GM12878 (cell line): Measurements from ENCODE around the gene GSPT2. TPM values are rescaled to one million over a fixed set of nuclear protein-coding genes. Genes with fewer than 3 reads are reported as not detected.

ENCODE experiments used
- ATAC-seq: fragments of 200-7000 bp; cut with Tn5 transposase; 3 replicates; pipeline ENCODE4 v1.9.1; 2020; ENCODE audit warnings: mild to moderate bottlenecking, moderate library complexity
- BruUV-seq: library from RNA; stranded (reverse); fragments of 400-500 nt; replicated peaks from 2 replicates; lab custom pipeline; 2021; lab: Mats Ljungman, UMichigan
- CTCF ChIA-PET: fragments of 300-600 bp; sonication (Branson Sonifier 250); formaldehyde crosslinking; extraction: SDS; loops from one replicate; lab custom pipeline; 2021; ENCODE audit warnings: inconsistent platforms; lab: Yijun Ruan, JAX
- POLR2A ChIA-PET: fragments of 350-600 bp; formaldehyde crosslinking; extraction: SDS; loops from one replicate; lab custom pipeline; 2021; ENCODE audit warnings: inconsistent platforms; lab: Charles Lee
- RAD21 ChIA-PET: fragments of 300-600 bp; sonication (Branson Sonifier 250); formaldehyde crosslinking; loops from one replicate; lab custom pipeline; 2023; ENCODE audit warnings: antibody characterized with exemption; ENCODE audit not compliant: unreplicated experiment; lab: Charles Lee
- SMC1A ChIA-PET: fragments of 300-600 bp; sonication (Branson Sonifier 250); formaldehyde crosslinking; loops from one replicate; lab custom pipeline; 2023; ENCODE audit not compliant: unreplicated experiment, uncharacterized antibody; lab: Charles Lee
- DNase-seq: peaks from one replicate; pipeline ENCODE4 v3.0.0-alpha.2; 2011; ENCODE audit warnings: low read depth, low spot score
- FAIRE-seq: peaks from 3 replicates; lab custom pipeline; 2011; peaks lifted over from hg19 to GRCh38; lab: Jason Lieb, UNC
- H2AFZ ChIP-seq: 2 replicates; pipeline ENCODE4 v1.6.0; 2011; ENCODE audit warnings: low read depth, low read length, control low read depth; ENCODE audit not compliant: control insufficient read depth
- H3K27ac ChIP-seq: 2 replicates; pipeline ENCODE4 v1.5.1; 2011; ENCODE audit warnings: control low read depth; ENCODE audit not compliant: control insufficient read depth, insufficient read depth
- H3K27me3 ChIP-seq, 2 experiments: replicated peaks in 1 of 2; 2 replicates each; pipeline versions ENCODE4 v1.6.0 to v1.6.1; 2011; ENCODE audit warnings: low read length in 1 of 2; ENCODE audit not compliant: control insufficient read depth in 2 of 2, insufficient read depth in 2 of 2
- H3K36me3 ChIP-seq, 2 experiments: 2 replicates each; pipeline ENCODE4 v1.5.1; 2011; ENCODE audit warnings: low read length in 1 of 2; ENCODE audit not compliant: control insufficient read depth in 2 of 2, insufficient read depth in 2 of 2
- H3K4me1 ChIP-seq: 2 replicates; pipeline ENCODE4 v1.6.1; 2011; ENCODE audit warnings: mild to moderate bottlenecking, low read length, moderate library complexity, mixed read lengths; ENCODE audit not compliant: control insufficient read depth, insufficient read depth
- H3K4me2 ChIP-seq: 2 replicates; pipeline ENCODE4 v1.6.0; 2011; ENCODE audit warnings: control low read depth; ENCODE audit not compliant: control insufficient read depth, insufficient read depth
- H3K4me3 ChIP-seq: fragments of 200-600 bp; sonication (generic); 2 replicates; pipeline ENCODE4 v1.5.1; 2016
- H3K79me2 ChIP-seq: 2 replicates; pipeline ENCODE4 v1.6.0; 2011; ENCODE audit warnings: low read length; ENCODE audit not compliant: control insufficient read depth, insufficient read depth
- H3K9ac ChIP-seq: 2 replicates; pipeline ENCODE4 v1.8.0; 2011; ENCODE audit warnings: low read length, control low read depth, mixed read lengths; ENCODE audit not compliant: control insufficient read depth, insufficient read depth
- H3K9me3 ChIP-seq: replicated peaks from 3 replicates; pipeline ENCODE4 v1.5.1; 2011; ENCODE audit warnings: mild to moderate bottlenecking, low read length; ENCODE audit not compliant: control insufficient read depth, insufficient read depth
- H4K20me1 ChIP-seq: 2 replicates; pipeline ENCODE4 v1.6.0; 2011; ENCODE audit not compliant: control insufficient read depth, insufficient read depth
- BACH1 ChIP-seq: fragments of 450-650 bp; IDR thresholded peaks from 2 replicates; pipeline ENCODE4 v1.6.1; 2017; ENCODE audit warnings: mild to moderate bottlenecking, borderline replicate concordance
- BCL3 ChIP-seq: IDR thresholded peaks from 2 replicates; pipeline ENCODE4 v1.6.1; 2011; ENCODE audit warnings: borderline replicate concordance, low read depth, mild to moderate bottlenecking, moderate library complexity, low read length; ENCODE audit not compliant: insufficient read depth, poor library complexity, severe bottlenecking
- BCLAF1 ChIP-seq: fragments of 450-650 bp; IDR thresholded peaks from 2 replicates; pipeline ENCODE4 v1.6.1; 2017; ENCODE audit warnings: antibody characterized with exemption, mild to moderate bottlenecking, moderate library complexity
- EZH2 ChIP-seq: IDR thresholded peaks from 2 replicates; pipeline ENCODE4 v1.6.1; 2012; ENCODE audit warnings: low read depth, mild to moderate bottlenecking, control low read depth, inconsistent platforms, low read length, borderline replicate concordance; ENCODE audit not compliant: control insufficient read depth
- FOXK2 ChIP-seq: fragments of 450-650 bp; IDR thresholded peaks from 2 replicates; pipeline ENCODE4 v1.6.1; 2017; ENCODE audit warnings: mild to moderate bottlenecking, moderate library complexity
- FOXM1 ChIP-seq: IDR thresholded peaks from 2 replicates; pipeline ENCODE4 v1.6.1; 2012; ENCODE audit warnings: low read depth, mild to moderate bottlenecking, inconsistent platforms, low read length, moderate library complexity
- IRF4 ChIP-seq: IDR thresholded peaks from 2 replicates; pipeline ENCODE4 v1.6.1; 2011; ENCODE audit warnings: low read depth, low read length
- MEF2A ChIP-seq: IDR thresholded peaks from 2 replicates; pipeline ENCODE4 v1.6.1; 2011; ENCODE audit warnings: low read depth, mild to moderate bottlenecking, low read length, moderate library complexity; ENCODE audit not compliant: insufficient read depth
- MYB ChIP-seq: fragments of 150-350 bp; IDR thresholded peaks from 2 replicates; pipeline ENCODE4 v1.6.1; 2014; ENCODE audit warnings: mild to moderate bottlenecking, low read depth, low read length, borderline replicate concordance
- NR2C2 ChIP-seq: IDR thresholded peaks from 2 replicates; pipeline ENCODE4 v1.6.1; 2011; ENCODE audit warnings: borderline replicate concordance, low read depth; ENCODE audit not compliant: control insufficient read depth, insufficient read length
- PKNOX1 ChIP-seq: fragments of 450-650 bp; IDR thresholded peaks from 2 replicates; pipeline ENCODE4 v1.6.1; 2016; ENCODE audit warnings: mild to moderate bottlenecking
- PML ChIP-seq: IDR thresholded peaks from 2 replicates; pipeline ENCODE4 v1.6.1; 2012; ENCODE audit warnings: low read length, inconsistent platforms
- TBL1XR1 ChIP-seq: IDR thresholded peaks from 2 replicates; pipeline ENCODE4 v1.6.1; 2012; ENCODE audit warnings: low read depth, low read length, improper control_type of control experiment
- WRNIP1 ChIP-seq: IDR thresholded peaks from 2 replicates; pipeline ENCODE4 v1.6.1; 2011; ENCODE audit warnings: low read depth, low read length, improper control_type of control experiment, borderline replicate concordance
- ZBTB11 ChIP-seq: fragments of 450-650 bp; formaldehyde crosslinking; IDR thresholded peaks from 2 replicates; pipeline ENCODE4 v1.5.0; 2022; ENCODE audit warnings: mild to moderate bottlenecking, missing genetic modification characterization
- WGBS: methylation state at CpG from one replicate; pipeline ENCODE4 v1.1.6; 2016; ENCODE audit warnings: low lambda C conversion rate; ENCODE audit not compliant: insufficient replicate concordance, insufficient coverage; ENCODE audit errors: missing lambda C conversion rate; 5-methylcytosine and 5-hydroxymethylcytosine counted together
- in situ Hi-C: fragments of 300-500 bp; cut with MboI; formaldehyde crosslinking; loops from 9 replicates; pipeline ENCODE4 v1.14.3; 2018; ENCODE audit warnings: mixed read lengths
- intact Hi-C: fragments of 100-400 bp; cut with micrococcal nuclease; formaldehyde crosslinking; loops from one replicate; pipeline ENCODE4 v1.14.2; 2022; ENCODE audit not compliant: unreplicated experiment
- polyA plus RNA-seq, 11 experiments: library from polyadenylated mRNA; depleted of rRNA in 4 of 11; unstranded in 6 of 11; stranded (reverse) in 5 of 11; fragments of >200 nt; fragmentation: Nextera tagmentation in 4 of 11; fragmentation: Illumina TruSeq in 1 of 11; extraction: Ambion mirVana in 4 of 11; extraction: Trizol in 1 of 11; gene quantifications; 1 replicate in 1 of 11; 2 replicates in 10 of 11; pipeline versions ENCODE4 v1.2.1 to v1.2.3, GENCODE V29; 2011 to 2016; ENCODE audit warnings: inconsistent platforms in 2 of 11, missing spikeins in 2 of 11, low read depth in 1 of 11
- total RNA-seq, 4 experiments: library from RNA; depleted of rRNA in 3 of 4; stranded (reverse); fragments of >200 nt in 3 of 4; fragmentation: Illumina TruSeq in 1 of 4; extraction: Trizol in 1 of 4; gene quantifications; 2 replicates each; pipeline versions ENCODE4 v1.2.1 to v1.2.3, GENCODE V29; 2013 to 2021

GSPT2 gene
- total and polyA plus RNA-seq, 10 of the 15 experiments (the other 5 are each of a cell fraction or from before 2014, with no cell fraction given), result 3.4 to 14.2 (median 9.3) TPM

- TF ChIP-seq PKNOX1 (no peak), FOXM1 (no peak), FOXK2 (no peak), WRNIP1 (no peak)
These were observed 23.3 kb downstream of the GSPT2 start (continued) for GRCh38 chrX:51766546-51766945.

- ChIA-PET CTCF (no interaction called here), POLR2A (no interaction called here), RAD21 (no interaction called here), SMC1A (no interaction called here)
- ATAC-seq (no peak), DNase-seq (no peak), FAIRE-seq (no peak)
- Histone ChIP-seq H3K36me3 (no peaks in the 10 kb centered on the region), H3K9me3 (no peaks in the 10 kb centered on the region), H3K79me2 (no peaks in the 10 kb centered on the region), H4K20me1 (no peaks in the 10 kb centered on the region), H3K27ac (no peak overlapping the region), H3K4me1 (no peaks in the 10 kb centered on the region), H3K4me3 (no peak overlapping the region), H3K9ac (no peak overlapping the region), H3K4me2 (no peak overlapping the region), H3K27me3 (no peaks in the 10 kb centered on the region), H2AFZ (no peak overlapping the region)
- 19% methylated on average over 3 of the region's 3 CpGs for WGBS
- in situ Hi-C loops (no loop called here), intact Hi-C loops (no loop called here)
- BruUV-seq, result no TSS peak
- TF ChIP-seq BCLAF1 (no peak), TBL1XR1 (no peak), MYB (no peak), BACH1 (no peak), NR2C2 (no peak), EZH2 (no peak), BCL3 (no peak), PML (no peak), MEF2A (no peak), IRF4 (no peak), ZBTB11 (no peak)
These were observed 33.6 kb downstream of the GSPT2 start for GRCh38 chrX:51776851-51777250.
